ENCODE measurements around the gene CNTLN.
A peak's percentile ranks its signal among the peaks of the same experiment; 100 is the strongest.

DNA sequence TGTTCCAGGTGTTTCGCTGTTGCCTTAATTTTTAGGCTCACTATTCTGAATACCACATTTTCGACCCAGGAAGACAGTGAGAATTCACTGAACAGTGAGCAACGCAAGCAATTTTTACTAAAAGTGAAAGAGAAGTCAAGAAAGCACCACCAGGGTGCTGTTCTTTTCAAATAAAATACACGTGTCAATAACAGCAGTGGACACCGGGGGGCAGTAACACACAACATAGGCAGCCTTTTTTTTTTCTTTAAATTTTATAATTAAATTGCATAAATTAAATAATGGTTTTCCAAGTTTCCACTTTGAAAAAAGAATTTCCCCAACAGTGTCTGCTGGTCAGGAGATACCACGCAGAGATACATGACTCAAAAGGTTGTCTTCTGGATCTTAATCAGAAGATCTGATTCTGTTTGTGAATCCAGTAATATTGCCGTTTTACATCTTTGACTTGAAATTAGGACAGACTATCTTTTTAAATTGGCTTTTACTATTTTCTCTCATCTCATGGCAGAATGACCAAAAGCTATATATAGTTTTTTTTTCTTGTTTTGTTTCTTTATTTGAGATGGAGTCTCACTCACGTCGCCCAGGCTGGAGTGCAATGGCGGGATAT lies 396.9 kb downstream of the CNTLN start:
- TF ChIP-seq, protein P1, sequence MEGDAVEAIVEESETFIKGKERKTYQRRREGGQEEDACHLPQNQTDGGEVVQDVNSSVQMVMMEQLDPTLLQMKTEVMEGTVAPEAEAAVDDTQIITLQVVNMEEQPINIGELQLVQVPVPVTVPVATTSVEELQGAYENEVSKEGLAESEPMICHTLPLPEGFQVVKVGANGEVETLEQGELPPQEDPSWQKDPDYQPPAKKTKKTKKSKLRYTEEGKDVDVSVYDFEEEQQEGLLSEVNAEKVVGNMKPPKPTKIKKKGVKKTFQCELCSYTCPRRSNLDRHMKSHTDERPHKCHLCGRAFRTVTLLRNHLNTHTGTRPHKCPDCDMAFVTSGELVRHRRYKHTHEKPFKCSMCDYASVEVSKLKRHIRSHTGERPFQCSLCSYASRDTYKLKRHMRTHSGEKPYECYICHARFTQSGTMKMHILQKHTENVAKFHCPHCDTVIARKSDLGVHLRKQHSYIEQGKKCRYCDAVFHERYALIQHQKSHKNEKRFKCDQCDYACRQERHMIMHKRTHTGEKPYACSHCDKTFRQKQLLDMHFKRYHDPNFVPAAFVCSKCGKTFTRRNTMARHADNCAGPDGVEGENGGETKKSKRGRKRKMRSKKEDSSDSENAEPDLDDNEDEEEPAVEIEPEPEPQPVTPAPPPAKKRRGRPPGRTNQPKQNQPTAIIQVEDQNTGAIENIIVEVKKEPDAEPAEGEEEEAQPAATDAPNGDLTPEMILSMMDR (conservative IDR thresholded peaks at IDR 0.05 in 1 of 2, IDR thresholded peaks at IDR 0.05 in 1 of 2; ENCODE audit: low read depth in 1 of 2, low read length in 2 of 2) = peak; percentile 66 to 71
- TF ChIP-seq EZH2 (IDR thresholded peaks at IDR 0.05; ENCODE audit: low read length, missing control alignments) = no peak
